ENCODE results near the gene FAM72A. TPM values are rescaled to one million over a fixed set of nuclear protein-coding genes. Genes with fewer than 3 reads are reported as not detected.
A peak's percentile ranks its signal among the peaks of the same experiment; 100 is the strongest.
"Not testable (repeated sequence)": the region's sequence is repeated elsewhere in the genome, so short reads cannot be mapped to it uniquely, and the experiment has no call there.

FAM72A gene
- total RNA-seq: 29.1 and 35.5 TPM in 2 replicates

DNA sequence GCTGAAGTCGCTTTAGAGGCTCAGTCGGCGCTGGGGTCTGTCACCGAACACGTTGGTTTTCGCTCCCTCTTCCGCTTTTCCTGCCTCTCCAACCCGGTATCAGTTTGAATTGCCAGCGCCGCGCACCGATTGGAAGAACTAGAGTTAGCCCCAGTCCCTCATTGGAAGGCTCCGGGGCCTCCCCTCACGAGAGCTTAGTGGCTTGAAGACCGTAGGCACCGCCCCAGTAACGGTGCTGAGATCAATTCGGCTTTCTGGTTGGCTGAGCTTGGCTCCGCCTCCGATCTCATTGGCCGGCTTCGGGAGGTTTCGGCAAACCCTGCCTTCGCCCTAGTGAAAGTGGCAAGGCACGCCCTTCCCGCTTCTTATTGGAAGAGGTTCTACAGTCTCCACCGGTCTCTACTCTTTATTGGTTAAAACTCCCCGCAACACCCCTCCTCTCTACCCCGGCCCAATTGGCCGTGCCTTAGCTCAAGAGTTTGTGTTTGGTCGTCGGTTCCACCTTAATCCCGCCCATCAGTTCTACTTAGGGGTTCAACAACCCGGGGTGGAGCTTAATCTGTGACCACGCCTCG lies at the start of gene FAM72A:
FAM72A (minus strand) TSS at position 51 of the 575 bp plus-strand sequence. CDS start 814 bp downstream, outside the sequence.
- intact Hi-C loops (cut with micrococcal nuclease); H3K36me3 Mint-ChIP-seq (ENCODE audit: low read depth); H3K4me1 Mint-ChIP-seq; H3K9me3 Mint-ChIP-seq; H3K27me3 Mint-ChIP-seq: not testable (repeated sequence)
- DNase-seq: peak; percentile 99
- H3K4me3 Mint-ChIP-seq: peak within 1 kb of the TSS; percentile 83
- H3K27ac Mint-ChIP-seq: peak within 1 kb of the TSS; percentile 82

GRCh38 chr1:206250953-206251681 lies 48.5 kb upstream of the FAM72A start:
- H3K4me3 Mint-ChIP-seq; H3K27me3 Mint-ChIP-seq; DNase-seq; intact Hi-C loops (cut with micrococcal nuclease); H3K36me3 Mint-ChIP-seq (ENCODE audit: low read depth); H3K27ac Mint-ChIP-seq; H3K9me3 Mint-ChIP-seq; H3K4me1 Mint-ChIP-seq: not testable (repeated sequence)

GRCh38 chr1:206246129-206246886 lies 43.7 kb upstream of the FAM72A start:
- intact Hi-C loops (cut with micrococcal nuclease); H3K27me3 Mint-ChIP-seq; DNase-seq; H3K36me3 Mint-ChIP-seq (ENCODE audit: low read depth); H3K4me3 Mint-ChIP-seq; H3K27ac Mint-ChIP-seq; H3K4me1 Mint-ChIP-seq; H3K9me3 Mint-ChIP-seq: not testable (repeated sequence)

DNA sequence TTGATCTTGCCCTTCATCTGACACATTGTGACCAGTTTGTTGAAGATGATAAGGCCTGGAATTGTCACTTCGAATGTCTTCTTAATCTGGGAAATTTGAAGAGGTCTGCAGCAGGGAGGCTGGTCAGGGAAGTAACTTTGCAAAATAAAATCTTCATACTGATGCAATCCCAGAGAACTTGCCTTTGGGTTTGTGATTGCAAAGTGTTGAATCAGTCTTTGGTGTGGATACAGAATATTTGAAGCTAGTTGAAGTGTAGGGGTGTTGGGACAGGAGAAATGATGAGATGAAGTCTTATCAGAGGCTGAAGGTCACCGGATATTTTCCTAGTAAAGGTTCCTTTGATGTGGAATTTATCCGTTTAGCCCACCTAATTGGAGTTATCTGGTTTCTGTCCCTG lies 42.8 kb upstream of the FAM72A start:
- DNase-seq; H3K36me3 Mint-ChIP-seq (ENCODE audit: low read depth); H3K27ac Mint-ChIP-seq; intact Hi-C loops (cut with micrococcal nuclease); H3K27me3 Mint-ChIP-seq; H3K9me3 Mint-ChIP-seq; H3K4me3 Mint-ChIP-seq; H3K4me1 Mint-ChIP-seq: not testable (repeated sequence)

GRCh38 chr1:206243335-206243734 lies 40.7 kb upstream of the FAM72A start:
- H3K4me1 Mint-ChIP-seq; H3K4me3 Mint-ChIP-seq; H3K27me3 Mint-ChIP-seq; H3K36me3 Mint-ChIP-seq (ENCODE audit: low read depth); intact Hi-C loops (cut with micrococcal nuclease); H3K9me3 Mint-ChIP-seq: not testable (repeated sequence)
- DNase-seq: peak; percentile 72
- peak overlapping the region; percentile 53 for H3K27ac Mint-ChIP-seq

GRCh38 chr1:206240288-206240687 lies 37.6 kb upstream of the FAM72A start:
- peak; percentile 59 for DNase-seq
- H3K27ac Mint-ChIP-seq; H3K36me3 Mint-ChIP-seq (ENCODE audit: low read depth); H3K9me3 Mint-ChIP-seq; H3K27me3 Mint-ChIP-seq; H3K4me3 Mint-ChIP-seq; intact Hi-C loops (cut with micrococcal nuclease): not testable (repeated sequence)
- peaks cover 12% of the 10 kb centered on the region for H3K4me1 Mint-ChIP-seq

DNA sequence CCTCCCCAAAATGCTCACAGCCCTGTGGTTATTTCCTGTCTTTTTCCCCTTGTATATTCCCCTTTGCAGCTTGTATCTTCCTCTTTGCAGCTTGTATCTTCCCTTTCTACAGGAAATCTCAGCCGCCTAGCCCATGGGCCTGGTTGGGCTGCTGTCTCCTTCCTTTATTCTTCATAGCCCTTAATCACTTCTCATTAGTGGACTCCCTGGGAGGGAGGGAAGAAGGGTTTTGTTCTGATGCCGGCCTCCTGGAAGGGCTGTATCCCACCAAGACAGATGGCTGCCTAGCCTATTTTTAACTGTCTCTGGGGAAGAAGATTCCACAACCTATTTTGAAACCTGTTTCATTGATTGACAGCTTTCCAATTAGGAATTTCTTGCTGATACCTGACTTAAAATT lies 32.6 kb upstream of the FAM72A start:
- H3K27me3 Mint-ChIP-seq; H3K4me3 Mint-ChIP-seq; H3K4me1 Mint-ChIP-seq; DNase-seq; H3K9me3 Mint-ChIP-seq; intact Hi-C loops (cut with micrococcal nuclease); H3K36me3 Mint-ChIP-seq (ENCODE audit: low read depth); H3K27ac Mint-ChIP-seq: not testable (repeated sequence)

DNA sequence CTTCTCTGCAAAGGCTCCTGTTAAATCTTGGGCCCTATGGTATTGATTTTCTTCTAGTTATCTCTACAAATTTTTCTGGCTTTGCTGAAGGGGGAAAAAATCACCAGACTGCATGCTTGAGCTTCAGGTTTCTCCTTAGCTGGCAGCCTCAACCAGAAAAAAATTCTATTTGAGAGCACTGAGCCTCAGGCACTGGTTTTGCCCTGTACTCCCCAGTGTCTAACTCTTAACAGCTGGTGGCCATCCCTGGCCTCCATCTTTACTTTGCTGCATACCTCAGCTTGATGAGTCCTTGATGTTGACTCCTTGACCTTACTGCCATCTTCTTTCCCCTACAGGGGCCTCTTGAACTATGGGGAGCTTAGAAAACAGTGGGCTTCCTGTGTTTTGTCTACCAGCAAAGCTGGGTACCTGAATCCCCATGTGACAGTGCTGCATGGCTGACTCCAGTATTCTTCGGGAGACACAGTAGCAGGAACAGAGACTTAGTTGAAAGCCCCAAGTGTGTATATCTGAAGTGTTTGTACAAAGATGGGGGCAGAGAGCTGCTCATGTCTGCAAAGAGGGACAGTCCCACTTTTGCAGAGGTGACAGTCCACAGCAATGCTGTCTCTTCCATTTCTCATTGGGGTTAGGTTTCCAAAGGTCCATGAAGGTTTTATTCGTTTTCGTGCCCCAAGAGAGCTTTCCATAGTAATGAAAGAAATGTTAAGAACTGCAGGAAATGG lies 31.7 kb upstream of the FAM72A start:
- not testable (repeated sequence) for H3K4me1 Mint-ChIP-seq, H3K4me3 Mint-ChIP-seq, H3K27ac Mint-ChIP-seq

DNA sequence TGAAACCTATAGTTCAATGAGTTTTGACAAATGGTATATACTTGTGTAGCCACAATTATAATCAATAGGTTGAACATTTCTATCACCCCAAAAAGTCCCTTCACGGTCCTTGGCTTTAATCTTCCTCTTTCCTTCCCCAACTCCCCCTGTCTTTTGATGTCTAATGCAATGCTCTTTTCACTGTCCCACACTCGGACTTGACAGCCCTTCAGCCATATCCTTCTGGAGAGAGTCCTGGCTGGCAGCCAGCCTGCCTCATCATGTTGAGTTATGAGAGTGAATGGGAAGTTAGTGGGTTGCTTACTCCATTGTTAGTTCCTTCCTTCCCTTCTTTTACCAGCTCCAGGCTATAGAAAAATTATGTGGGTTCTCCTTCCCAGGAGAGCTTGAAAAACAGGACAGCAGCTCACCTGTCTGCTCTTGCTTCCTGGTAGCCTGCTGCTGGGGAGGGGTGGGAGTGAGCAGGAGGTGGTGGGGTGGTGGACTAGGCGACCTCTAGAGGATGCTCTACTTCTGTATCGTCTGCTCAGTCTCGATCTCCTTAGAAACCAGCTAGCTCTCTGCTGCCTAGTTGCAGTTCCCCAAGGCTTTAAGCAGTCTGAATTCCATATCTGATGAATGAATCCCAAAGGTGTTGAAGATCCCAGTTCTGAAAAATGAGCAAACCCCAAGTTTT lies 30.5 kb upstream of the FAM72A start:
- intact Hi-C loops (cut with micrococcal nuclease); DNase-seq; H3K9me3 Mint-ChIP-seq; H3K27me3 Mint-ChIP-seq; H3K27ac Mint-ChIP-seq; H3K36me3 Mint-ChIP-seq (ENCODE audit: low read depth); H3K4me3 Mint-ChIP-seq; H3K4me1 Mint-ChIP-seq: not testable (repeated sequence)

More for the DNA sequence above, 31.7 kb upstream of the FAM72A start:
- H3K9me3 Mint-ChIP-seq; H3K27me3 Mint-ChIP-seq; H3K36me3 Mint-ChIP-seq (ENCODE audit: low read depth); intact Hi-C loops (cut with micrococcal nuclease); DNase-seq: not testable (repeated sequence)

- DNase-seq; H3K9me3 Mint-ChIP-seq; H3K36me3 Mint-ChIP-seq (ENCODE audit: low read depth); H3K4me1 Mint-ChIP-seq; H3K27me3 Mint-ChIP-seq; H3K27ac Mint-ChIP-seq; H3K4me3 Mint-ChIP-seq; intact Hi-C loops (cut with micrococcal nuclease): not testable (repeated sequence)
These were observed 29.4 kb upstream of the FAM72A start for GRCh38 chr1:206231989-206232388.

- DNase-seq; H3K4me3 Mint-ChIP-seq; H3K36me3 Mint-ChIP-seq (ENCODE audit: low read depth); intact Hi-C loops (cut with micrococcal nuclease); H3K4me1 Mint-ChIP-seq; H3K27me3 Mint-ChIP-seq; H3K27ac Mint-ChIP-seq; H3K9me3 Mint-ChIP-seq: not testable (repeated sequence)
These were observed 26.6 kb upstream of the FAM72A start for GRCh38 chr1:206229286-206229685.

GRCh38 chr1:206226886-206227285 lies 24.2 kb upstream of the FAM72A start:
- DNase-seq; H3K27me3 Mint-ChIP-seq; H3K4me3 Mint-ChIP-seq; intact Hi-C loops (cut with micrococcal nuclease); H3K9me3 Mint-ChIP-seq; H3K36me3 Mint-ChIP-seq (ENCODE audit: low read depth); H3K4me1 Mint-ChIP-seq; H3K27ac Mint-ChIP-seq: not testable (repeated sequence)

GRCh38 chr1:206225386-206225785 lies 22.7 kb upstream of the FAM72A start:
- H3K4me1 Mint-ChIP-seq; H3K27me3 Mint-ChIP-seq; H3K36me3 Mint-ChIP-seq (ENCODE audit: low read depth); DNase-seq; intact Hi-C loops (cut with micrococcal nuclease); H3K27ac Mint-ChIP-seq; H3K4me3 Mint-ChIP-seq; H3K9me3 Mint-ChIP-seq: not testable (repeated sequence)
